ENCODE measurements around the gene TBC1D4. TPM values are rescaled to one million over a fixed set of nuclear protein-coding genes. Genes with fewer than 3 reads are reported as not detected.
"Not testable (repeated sequence)": the region's sequence is repeated elsewhere in the genome, so short reads cannot be mapped to it uniquely, and the experiment has no call there.

The TBC1D4 gene
- total RNA-seq, 4 donors from 2014 or later, result 10.5 to 35.0 (median 33.1) TPM

DNA sequence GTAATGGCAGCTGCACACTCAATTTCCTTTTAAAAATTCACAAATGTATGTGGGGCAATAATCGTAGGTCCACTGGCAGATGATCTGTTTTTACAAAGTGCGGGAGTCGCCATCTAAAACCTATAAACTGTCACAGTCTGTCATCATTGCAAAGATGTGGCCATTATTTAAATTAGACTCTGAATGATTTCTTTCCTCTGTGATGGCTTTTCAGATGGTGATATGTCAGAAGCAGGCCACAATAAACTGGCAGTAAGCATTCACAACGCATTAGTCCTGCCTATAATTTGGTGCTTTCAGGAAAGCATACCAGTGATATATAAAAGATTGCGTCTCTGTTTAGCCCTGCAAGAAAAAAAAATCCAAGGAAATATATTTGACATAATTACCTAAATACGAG, 226.8 kb downstream of the TBC1D4 start:
- Histone ChIP-seq H3K36me3 (no peaks in the 10 kb centered on the region), H3K27ac (no peak overlapping the region), H3K4me3 (no peak overlapping the region), H3K9me3 (no peaks in the 10 kb centered on the region), H3K27me3 (no peaks in the 10 kb centered on the region), H3K4me1 (no peaks in the 10 kb centered on the region)
- no peak for DNase-seq
- TF ChIP-seq, protein P1, sequence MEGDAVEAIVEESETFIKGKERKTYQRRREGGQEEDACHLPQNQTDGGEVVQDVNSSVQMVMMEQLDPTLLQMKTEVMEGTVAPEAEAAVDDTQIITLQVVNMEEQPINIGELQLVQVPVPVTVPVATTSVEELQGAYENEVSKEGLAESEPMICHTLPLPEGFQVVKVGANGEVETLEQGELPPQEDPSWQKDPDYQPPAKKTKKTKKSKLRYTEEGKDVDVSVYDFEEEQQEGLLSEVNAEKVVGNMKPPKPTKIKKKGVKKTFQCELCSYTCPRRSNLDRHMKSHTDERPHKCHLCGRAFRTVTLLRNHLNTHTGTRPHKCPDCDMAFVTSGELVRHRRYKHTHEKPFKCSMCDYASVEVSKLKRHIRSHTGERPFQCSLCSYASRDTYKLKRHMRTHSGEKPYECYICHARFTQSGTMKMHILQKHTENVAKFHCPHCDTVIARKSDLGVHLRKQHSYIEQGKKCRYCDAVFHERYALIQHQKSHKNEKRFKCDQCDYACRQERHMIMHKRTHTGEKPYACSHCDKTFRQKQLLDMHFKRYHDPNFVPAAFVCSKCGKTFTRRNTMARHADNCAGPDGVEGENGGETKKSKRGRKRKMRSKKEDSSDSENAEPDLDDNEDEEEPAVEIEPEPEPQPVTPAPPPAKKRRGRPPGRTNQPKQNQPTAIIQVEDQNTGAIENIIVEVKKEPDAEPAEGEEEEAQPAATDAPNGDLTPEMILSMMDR (IDR thresholded peaks at IDR 0.05), result no peak
- TF ChIP-seq POLR2A (IDR thresholded peaks at IDR 0.05), result no peak

DNA sequence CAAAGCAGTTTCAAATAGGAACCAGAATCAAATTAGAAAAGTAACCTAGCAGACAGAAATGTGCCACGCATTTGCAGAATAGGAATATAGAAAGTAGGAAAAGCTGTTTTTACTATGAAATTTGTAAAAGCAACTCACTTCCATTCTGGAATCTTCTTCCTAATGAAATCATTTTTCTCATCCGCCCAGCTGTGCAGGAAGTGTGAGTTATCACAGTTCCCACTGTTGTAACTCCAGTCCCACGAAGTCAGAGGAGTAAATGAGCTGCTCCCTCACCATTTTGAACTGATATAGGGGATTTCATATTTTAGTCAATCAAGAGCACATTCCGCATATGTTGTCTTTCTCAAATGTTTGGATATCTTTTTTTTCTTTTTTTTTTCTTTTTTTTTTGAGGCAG, 230.8 kb downstream of the TBC1D4 start:
- no peaks in the 10 kb centered on the region for H3K4me1 ChIP-seq
- H3K27ac ChIP-seq, result no peak overlapping the region
- TF ChIP-seq POLR2A (IDR thresholded peaks at IDR 0.05), result no peak
- TF ChIP-seq, protein P1 (IDR thresholded peaks at IDR 0.05), result no peak
- no peak overlapping the region for H3K4me3 ChIP-seq
- no peaks in the 10 kb centered on the region for H3K27me3 ChIP-seq
- H3K9me3 ChIP-seq, result no peaks in the 10 kb centered on the region
- no peaks in the 10 kb centered on the region for H3K36me3 ChIP-seq
- no peak for DNase-seq

DNA sequence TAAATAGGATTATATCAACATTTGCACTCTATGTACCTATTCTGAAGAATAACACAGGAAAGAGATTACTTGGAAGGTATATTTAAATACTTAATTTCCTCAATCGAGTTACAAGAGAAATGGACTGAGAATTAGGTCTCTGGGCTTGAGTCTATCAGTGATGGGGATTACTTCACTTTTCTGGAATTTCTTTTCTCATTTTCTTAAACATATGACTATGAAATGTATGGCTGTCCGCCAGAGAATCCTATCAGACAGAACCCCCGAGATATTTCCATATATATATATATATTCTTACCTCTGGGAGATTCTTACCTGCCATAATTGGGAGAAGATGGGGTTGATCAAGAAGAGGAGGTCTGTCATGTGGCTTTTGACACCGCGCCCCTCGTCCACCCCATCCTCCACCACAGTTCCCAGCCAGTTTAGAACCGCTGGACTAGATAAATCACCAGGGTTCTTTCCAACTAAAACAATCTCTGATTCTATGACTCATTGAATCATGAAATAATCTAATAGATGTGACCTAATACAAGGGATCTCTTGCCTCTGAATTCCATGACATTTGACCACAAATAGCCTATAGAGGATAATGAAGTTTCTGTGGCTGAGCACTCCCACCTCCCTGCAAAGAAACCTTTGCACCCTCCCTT, 231.3 kb downstream of the TBC1D4 start:
- no peaks in the 10 kb centered on the region for H3K4me1 ChIP-seq

DNA sequence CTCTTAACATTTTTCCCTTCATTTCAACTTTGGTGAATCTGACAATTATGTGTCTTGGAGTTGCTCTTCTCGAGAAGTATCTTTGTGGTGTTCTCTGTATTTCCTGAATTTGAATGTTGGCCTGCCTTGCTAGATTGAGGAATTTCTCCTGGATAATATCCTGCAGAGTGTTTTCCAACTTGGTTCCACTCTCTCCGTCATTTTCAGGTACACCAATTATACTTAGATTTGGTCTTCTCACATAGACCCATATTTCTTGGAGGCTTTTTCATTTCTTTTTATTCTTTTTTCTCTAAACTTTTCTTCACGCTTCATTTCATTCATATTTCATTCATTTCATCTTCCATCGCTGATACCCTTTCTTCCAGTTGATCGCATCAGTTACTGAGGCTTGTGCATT, 236.4 kb downstream of the TBC1D4 start:
- H3K36me3 ChIP-seq, H3K9me3 ChIP-seq, DNase-seq, H3K4me1 ChIP-seq, H3K4me3 ChIP-seq, H3K27me3 ChIP-seq, H3K27ac ChIP-seq: not testable (repeated sequence)

More for the DNA sequence above, 231.3 kb downstream of the TBC1D4 start:
- Histone ChIP-seq H3K4me3 (no peak overlapping the region), H3K27me3 (no peaks in the 10 kb centered on the region), H3K36me3 (no peaks in the 10 kb centered on the region), H3K27ac (no peak overlapping the region), H3K9me3 (peaks cover 0 to under 1% (median 0%) of the 10 kb centered on the region in 4 donors)
- no peak for TF ChIP-seq POLR2A (IDR thresholded peaks at IDR 0.05)
- TF ChIP-seq, protein P1 (IDR thresholded peaks at IDR 0.05), result no peak
- DNase-seq, result no peak

DNA sequence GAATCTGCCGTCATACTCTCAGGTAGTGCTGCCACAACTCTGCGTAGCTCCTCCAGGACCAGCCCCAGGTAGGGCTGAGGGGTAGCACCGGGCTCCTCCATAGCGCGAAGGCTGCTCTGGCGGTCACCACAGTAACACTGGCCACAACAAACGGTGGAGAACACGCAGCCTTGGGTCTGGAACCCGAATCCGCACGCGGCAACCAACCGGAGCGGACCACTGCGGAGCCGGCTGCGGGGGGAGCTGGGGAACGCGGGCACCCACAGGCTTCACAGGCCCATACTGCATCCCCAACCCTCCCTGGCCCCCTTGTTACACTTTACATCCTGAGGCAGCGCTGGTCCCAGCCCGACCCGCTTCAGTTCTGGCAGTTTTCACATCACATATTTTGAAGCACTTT, 241.7 kb downstream of the TBC1D4 start:
- H3K9me3 ChIP-seq, H3K4me3 ChIP-seq, H3K27me3 ChIP-seq, H3K27ac ChIP-seq, H3K4me1 ChIP-seq, DNase-seq, H3K36me3 ChIP-seq: not testable (repeated sequence)

DNA sequence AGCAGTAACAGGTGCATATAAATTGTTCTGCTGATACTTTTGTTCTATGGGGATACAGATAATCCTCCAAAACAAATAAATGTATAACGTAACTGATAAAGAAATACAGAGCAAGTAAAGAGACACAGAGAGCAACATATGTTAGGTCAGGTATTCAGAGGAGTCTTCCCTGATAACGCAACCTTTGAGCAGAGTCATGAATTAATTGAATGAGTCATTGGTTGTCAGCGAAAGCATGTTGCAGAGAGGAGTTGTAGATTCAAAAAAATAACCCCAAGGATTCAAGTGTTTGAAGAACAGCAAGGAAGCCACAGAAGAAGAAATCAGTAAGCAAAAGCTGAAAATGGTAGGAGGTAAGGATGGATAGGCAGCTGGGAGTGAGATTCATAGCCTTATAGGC, 245.2 kb downstream of the TBC1D4 start:
- Histone ChIP-seq H3K36me3 (no peaks in the 10 kb centered on the region), H3K9me3 (no peaks in the 10 kb centered on the region), H3K27me3 (no peaks in the 10 kb centered on the region), H3K4me1 (no peaks in the 10 kb centered on the region), H3K4me3 (no peak overlapping the region), H3K27ac (no peak overlapping the region)
- no peak for DNase-seq
- TF ChIP-seq, protein P1 (IDR thresholded peaks at IDR 0.05), result no peak
- TF ChIP-seq POLR2A (IDR thresholded peaks at IDR 0.05), result no peak

Other genes with a start within 250 kb of the TBC1D4 start
- gene COMMD6, start 55.7 kb upstream of the TBC1D4 start, total RNA-seq, result 10 to 100 TPM; 32.7 to 56.6 (median 46.0) TPM
- 10 to 100 TPM in 3 of 4 donors, 1 to 10 TPM in 1; 3.7 to 16.9 (median 13.7) TPM for gene UCHL3, start 67.6 kb upstream of the TBC1D4 start, total RNA-seq
- 100 to 1,000 TPM in 3 of 4 donors, 10 to 100 TPM in 1; 74.3 to 365 (median 327) TPM for gene LMO7, start 154.2 kb upstream of the TBC1D4 start, total RNA-seq